GM23338 (cell line): ENCODE data around the gene PPWD1. TPM values are rescaled to one million over a fixed set of nuclear protein-coding genes. Genes with fewer than 3 reads are reported as not detected.

Experiments
- ATAC-seq: fragments of 200-7000 bp; cut with Tn5 transposase; 3 replicates; pipeline ENCODE4 v1.9.1; 2020
- DNase-seq: peaks from one replicate; pipeline ENCODE4 v3.0.0-alpha.2; 2015; ENCODE audit warnings: low spot score
- H2AFZ ChIP-seq: fragments of 200-600 bp; sonication (generic); 2 replicates; pipeline ENCODE4 v1.8.0; 2016; ENCODE audit warnings: antibody characterized with exemption, mild to moderate bottlenecking, moderate library complexity
- H3F3A ChIP-seq: fragments of 200-600 bp; sonication (generic); replicated peaks from 2 replicates; pipeline ENCODE4 v1.8.0; 2017; ENCODE audit warnings: antibody characterized with exemption, mixed run types, low read depth
- H3K27ac ChIP-seq: fragments of 200-600 bp; sonication (generic); 2 replicates; pipeline ENCODE4 v1.6.1; 2016; ENCODE audit warnings: low read depth
- H3K27me3 ChIP-seq: fragments of 200-600 bp; sonication (generic); 2 replicates; pipeline ENCODE4 v1.8.0; 2016; ENCODE audit warnings: mild to moderate bottlenecking, mixed run types, moderate library complexity; ENCODE audit not compliant: insufficient read depth
- H3K36me3 ChIP-seq: fragments of 200-600 bp; sonication (generic); 2 replicates; pipeline ENCODE4 v1.8.0; 2016; ENCODE audit warnings: mild to moderate bottlenecking; ENCODE audit not compliant: insufficient read depth
- H3K4me1 ChIP-seq: fragments of 200-600 bp; sonication (generic); 2 replicates; pipeline ENCODE4 v1.8.0; 2016; ENCODE audit warnings: mild to moderate bottlenecking, moderate library complexity; ENCODE audit not compliant: insufficient read depth
- H3K4me2 ChIP-seq: fragments of 200-600 bp; sonication (generic); 2 replicates; pipeline ENCODE4 v1.7.1; 2017; ENCODE audit warnings: mixed run types
- H3K4me3 ChIP-seq: fragments of 200-600 bp; sonication (generic); 2 replicates; pipeline ENCODE4 v1.6.1; 2016; ENCODE audit warnings: mixed run types
- H3K79me2 ChIP-seq: fragments of 200-600 bp; sonication (generic); replicated peaks from 2 replicates; pipeline ENCODE4 v1.8.0; 2017; ENCODE audit warnings: mild to moderate bottlenecking; ENCODE audit not compliant: insufficient read depth
- H3K9me2 ChIP-seq: fragments of 200-600 bp; sonication (generic); 2 replicates; pipeline ENCODE4 v1.8.0; 2017; ENCODE audit not compliant: insufficient read depth
- H4K20me1 ChIP-seq: fragments of 200-600 bp; sonication (generic); replicated peaks from 2 replicates; pipeline ENCODE4 v1.8.0; 2017; ENCODE audit warnings: mild to moderate bottlenecking; ENCODE audit not compliant: insufficient read depth
- H3K27ac Mint-ChIP-seq: 2 replicates; pipeline ENCODE4 v1.8.0; 2020; ENCODE audit warnings: inconsistent platforms, mild to moderate bottlenecking, moderate library complexity, mixed read lengths
- H3K27me3 Mint-ChIP-seq: 3 replicates; pipeline ENCODE4 v1.8.0; 2022; ENCODE audit warnings: low read depth, mild to moderate bottlenecking, moderate library complexity, mixed read lengths, inconsistent platforms; ENCODE audit not compliant: insufficient read depth, poor library complexity
- H3K36me3 Mint-ChIP-seq: 3 replicates; pipeline ENCODE4 v1.8.0; 2021; ENCODE audit warnings: low read depth, mild to moderate bottlenecking, inconsistent platforms, moderate library complexity, mixed read lengths
- H3K4me1 Mint-ChIP-seq: 3 replicates; pipeline ENCODE4 v1.8.0; 2020; ENCODE audit warnings: mild to moderate bottlenecking, inconsistent platforms, mixed read lengths
- H3K4me3 Mint-ChIP-seq: 3 replicates; pipeline ENCODE4 v1.8.0; 2021; ENCODE audit warnings: moderate library complexity, mild to moderate bottlenecking, inconsistent platforms, mixed read lengths
- H3K9me3 Mint-ChIP-seq: 3 replicates; pipeline ENCODE4 v1.8.0; 2020; ENCODE audit warnings: moderate library complexity, mild to moderate bottlenecking, inconsistent platforms, mixed read lengths
- CREB1 ChIP-seq: fragments of 250-450 bp; sonication (Bioruptor Pico); IDR thresholded peaks from 2 replicates; pipeline ENCODE4 v1.5.0; 2020; ENCODE audit warnings: low read depth, mild to moderate bottlenecking, moderate library complexity
- CTCF ChIP-seq, 2 experiments: fragments of 200-600 bp in 1 of 2; sonication (generic) in 1 of 2; conservative IDR thresholded peaks; 2 replicates each; pipeline versions ENCODE4 v1.5.1 to v1.6.1; 2016 to 2017; ENCODE audit warnings: antibody characterized with exemption in 2 of 2, low read depth in 2 of 2, mild to moderate bottlenecking in 2 of 2, moderate library complexity in 1 of 2
- ETS1 ChIP-seq: IDR thresholded peaks from 2 replicates; pipeline ENCODE4 v1.6.1; 2016; ENCODE audit warnings: antibody characterized with exemption
- EZH2 ChIP-seq: fragments of 200-600 bp; sonication (generic); IDR thresholded peaks from one replicate; pipeline ENCODE4 v1.8.0; 2017; ENCODE audit warnings: antibody characterized with exemption, mild to moderate bottlenecking, low read depth; ENCODE audit not compliant: unreplicated experiment
- JUNB ChIP-seq: IDR thresholded peaks from one replicate; pipeline ENCODE4 v1.6.1; 2016; ENCODE audit warnings: antibody characterized with exemption; ENCODE audit not compliant: unreplicated experiment
- POLR2AphosphoS5 ChIP-seq: IDR thresholded peaks from 2 replicates; pipeline ENCODE4 v1.6.1; 2016; ENCODE audit warnings: antibody characterized with exemption, low read depth
- REST ChIP-seq: IDR thresholded peaks from one replicate; pipeline ENCODE4 v1.6.1; 2018; ENCODE audit warnings: antibody characterized with exemption; ENCODE audit not compliant: unreplicated experiment
- STAT1 ChIP-seq: IDR thresholded peaks from one replicate; pipeline ENCODE4 v1.6.1; 2016; ENCODE audit warnings: antibody characterized with exemption; ENCODE audit not compliant: unreplicated experiment
- ZNF114 ChIP-seq: fragments of 250-450 bp; sonication (Bioruptor Pico); IDR thresholded peaks from 2 replicates; pipeline ENCODE4 v1.5.0; 2020; ENCODE audit warnings: mild to moderate bottlenecking, moderate library complexity
- ZNF331 ChIP-seq: fragments of 250-450 bp; sonication (Bioruptor Pico); IDR thresholded peaks from 2 replicates; pipeline ENCODE4 v1.5.0; 2020; ENCODE audit warnings: low read depth, mild to moderate bottlenecking, moderate library complexity
- ZNF462 ChIP-seq: fragments of 250-450 bp; sonication (Bioruptor Pico); IDR thresholded peaks from 2 replicates; pipeline ENCODE4 v1.5.0; 2020; ENCODE audit warnings: mild to moderate bottlenecking, moderate library complexity
- polyA plus RNA-seq: library from polyadenylated mRNA; unstranded; fragments of >200 nt; fragmentation: Nextera tagmentation; extraction: Ambion mirVana; gene quantifications from 2 replicates; pipeline ENCODE4 v1.2.1, GENCODE V29; 2016
- total RNA-seq: library from RNA; depleted of rRNA; stranded (reverse); fragments of >200 nt; shearing (Covaris generic); gene quantifications from 2 replicates; pipeline ENCODE4 v1.2.3, GENCODE V29; 2014

The PPWD1 gene
- total and polyA plus RNA-seq, 2 experiments from 2014 or later = 34.8 to 57.1 TPM

- TF ChIP-seq ZNF462 (CRISPR knock-in tag) = no peak
Measured at GRCh38 chr5:65563777-65564176, 681 bp downstream of the PPWD1 start (continued).

GRCh38 chr5:65566505-65566904 is 3.4 kb downstream of the PPWD1 start:
- H3K9me3 Mint-ChIP-seq = no peaks in the 10 kb centered on the region
- peaks cover 53% of the 10 kb centered on the region for H3K79me2 ChIP-seq
- H3K4me1 Mint-ChIP-seq = peaks cover 11% of the 10 kb centered on the region
- no peaks in the 10 kb centered on the region for H3F3A ChIP-seq
- no peak overlapping the region for H3K4me2 ChIP-seq
- peaks cover 1% of the 10 kb centered on the region; the same call in 2 of the 3 replicates for H3K36me3 Mint-ChIP-seq
- H3K27ac ChIP-seq = no peak overlapping the region
- H3K36me3 ChIP-seq = peaks cover 1% of the 10 kb centered on the region; the same call in 1 of the 2 replicates
- peaks cover 9% of the 10 kb centered on the region for H3K4me1 ChIP-seq
- TF ChIP-seq ETS1 = no peak
- no peak for TF ChIP-seq JUNB
- TF ChIP-seq CREB1 (CRISPR knock-in tag) = no peak
- TF ChIP-seq REST = no peak
- no peak for TF ChIP-seq EZH2
- TF ChIP-seq STAT1 = no peak
- no peak for TF ChIP-seq ZNF114
- TF ChIP-seq ZNF331 (CRISPR knock-in tag) = no peak
- TF ChIP-seq CTCF (conservative IDR thresholded peaks at IDR 0.05; ENCODE audit: low read depth in 2 of 2) = no peak
- TF ChIP-seq POLR2AphosphoS5 = no peak
- no peaks in the 10 kb centered on the region for H3K9me2 ChIP-seq
- ATAC-seq = no peak
- H2AFZ ChIP-seq = no peak overlapping the region
- H4K20me1 ChIP-seq = peaks cover 4% of the 10 kb centered on the region; the same call in 1 of the 2 replicates
- H3K4me3 ChIP-seq = no peak overlapping the region
- no peak for DNase-seq
- peaks cover 4% of the 10 kb centered on the region for H3K27me3 Mint-ChIP-seq
- H3K4me3 Mint-ChIP-seq = no peak overlapping the region
- no peaks in the 10 kb centered on the region for H3K27me3 ChIP-seq
- H3K27ac Mint-ChIP-seq = no peak overlapping the region
